GM18868 (cell line): ENCODE data around the gene SAV1.
A peak's percentile ranks its signal among the peaks of the same experiment; 100 is the strongest.
"Not testable (repeated sequence)": the region's sequence is repeated elsewhere in the genome, so short reads cannot be mapped to it uniquely, and the experiment has no call there.

Experiments used
- ATAC-seq: cut with Tn5 transposase; IDR thresholded peaks from one replicate; pipeline ENCODE4 v1.9.1; 2021; ENCODE audit warnings: mild to moderate bottlenecking, moderate library complexity; ENCODE audit not compliant: unreplicated experiment

Gene SAV1

DNA sequence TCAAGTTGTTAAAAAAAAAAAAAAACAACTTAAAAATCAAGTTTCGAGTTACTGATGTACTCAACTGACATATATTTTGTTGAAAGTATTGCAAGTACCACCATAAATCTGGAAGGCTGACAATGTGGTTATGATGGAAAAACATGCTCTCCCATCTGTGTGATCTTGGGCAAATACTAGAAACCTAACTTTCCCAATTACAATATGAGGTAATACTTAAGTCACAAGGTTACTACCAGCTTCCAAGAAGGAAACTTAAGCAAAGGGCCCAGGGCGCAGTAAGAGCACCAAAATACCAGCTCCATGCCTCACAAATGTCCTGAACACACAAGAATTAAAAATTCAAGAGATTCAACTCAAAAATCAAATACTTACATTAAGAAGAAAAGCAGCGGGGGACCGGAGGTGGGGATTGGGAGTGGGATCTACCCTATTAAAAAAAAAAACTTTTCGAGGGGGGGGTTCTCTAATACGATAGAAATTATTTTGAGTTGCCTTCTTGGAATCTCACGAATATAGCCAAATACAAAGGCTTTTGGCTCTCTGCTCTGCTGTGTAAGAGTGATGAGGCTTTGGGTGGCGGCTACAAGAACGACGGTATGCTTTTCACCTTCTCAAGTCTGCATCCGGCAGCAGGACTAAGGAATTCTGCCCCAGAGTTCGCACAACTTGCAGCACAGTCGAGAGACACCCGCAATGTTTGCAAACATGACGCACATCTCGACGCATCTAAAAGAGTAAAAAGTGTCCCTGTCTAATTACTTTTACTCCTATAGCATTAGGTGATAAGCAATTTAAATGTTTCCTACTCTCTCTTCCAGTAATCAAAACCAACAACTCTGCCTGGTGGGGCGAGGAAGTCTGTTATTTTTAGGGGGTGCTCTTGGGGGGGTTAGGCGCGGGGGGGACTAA is 1.1 kb downstream of the SAV1 start:
- no peak for ATAC-seq

GRCh38 chr14:50665300-50665699 is 2.8 kb downstream of the SAV1 start:
- ATAC-seq, result not testable (repeated sequence)

DNA sequence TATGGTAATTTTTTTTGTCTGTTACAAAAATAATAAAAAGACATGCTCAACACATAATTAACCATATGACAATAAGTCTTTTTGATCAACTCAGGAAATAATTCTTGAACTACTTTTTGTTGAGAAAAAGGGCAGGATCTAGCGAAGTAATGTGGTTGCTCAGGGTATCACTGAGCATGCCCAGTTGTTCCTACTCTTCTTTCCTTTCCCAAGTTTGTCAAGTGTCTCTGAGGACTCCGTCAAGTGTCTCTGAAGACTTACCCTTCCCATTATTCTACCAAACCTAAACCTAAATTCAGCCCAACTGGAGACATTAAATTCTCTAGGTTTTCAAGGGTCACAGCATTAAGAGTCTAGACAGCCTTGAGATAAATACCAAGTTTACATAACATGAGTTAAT is 3.5 kb downstream of the SAV1 start:
- not testable (repeated sequence) for ATAC-seq

DNA sequence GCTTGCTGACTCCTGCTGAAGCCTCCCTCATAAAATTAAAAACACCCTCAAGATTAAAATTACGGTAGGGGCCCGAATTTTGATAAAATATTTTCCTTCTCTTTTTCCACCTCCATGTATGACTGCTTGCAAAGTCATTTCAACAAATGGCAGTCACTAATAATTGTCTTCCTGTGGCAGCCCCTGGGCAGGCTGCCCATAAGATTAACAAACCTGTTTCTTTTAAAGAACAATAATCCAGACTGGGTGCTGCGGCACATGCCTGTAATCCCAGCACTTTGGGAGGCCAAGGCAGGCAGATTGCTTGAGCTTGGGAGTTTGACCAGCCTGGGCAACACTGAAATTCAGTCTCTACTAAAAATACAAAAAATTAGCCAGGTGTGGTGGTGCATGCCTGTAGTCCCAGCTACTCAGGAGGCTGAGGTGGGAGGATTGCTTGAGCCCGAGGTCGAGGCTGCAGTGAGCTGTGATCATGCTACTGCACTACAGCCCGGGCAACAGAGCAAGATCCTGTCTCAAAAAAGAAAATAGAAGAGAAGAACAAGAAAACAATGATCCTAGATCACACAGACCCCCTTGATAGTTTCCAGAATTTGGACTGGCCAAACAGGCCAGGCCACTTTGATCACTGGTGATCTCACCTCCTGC is 8.7 kb downstream of the SAV1 start:
- no peak for ATAC-seq

- ATAC-seq, result no peak
Measured at GRCh38 chr14:50658203-50658602, 9.9 kb downstream of the SAV1 start.

DNA sequence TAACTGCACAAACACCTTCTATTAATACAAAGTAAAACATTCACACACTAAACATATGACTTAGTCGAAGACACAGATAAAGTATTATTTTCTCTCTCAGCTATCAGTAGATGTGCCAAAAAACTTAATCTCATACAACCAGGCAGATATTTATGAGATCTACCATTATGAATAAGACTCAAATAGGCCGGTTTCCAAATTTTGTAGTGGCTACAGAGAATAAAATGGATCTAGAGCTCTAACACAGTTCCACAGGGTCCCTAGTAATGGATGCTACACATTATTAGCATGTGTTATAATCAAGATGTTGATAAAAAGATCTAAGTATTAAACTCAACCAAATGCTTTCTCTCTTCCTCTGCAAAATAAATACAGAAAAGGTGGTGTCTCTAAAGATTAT is 10.4 kb downstream of the SAV1 start:
- ATAC-seq, result no peak

DNA sequence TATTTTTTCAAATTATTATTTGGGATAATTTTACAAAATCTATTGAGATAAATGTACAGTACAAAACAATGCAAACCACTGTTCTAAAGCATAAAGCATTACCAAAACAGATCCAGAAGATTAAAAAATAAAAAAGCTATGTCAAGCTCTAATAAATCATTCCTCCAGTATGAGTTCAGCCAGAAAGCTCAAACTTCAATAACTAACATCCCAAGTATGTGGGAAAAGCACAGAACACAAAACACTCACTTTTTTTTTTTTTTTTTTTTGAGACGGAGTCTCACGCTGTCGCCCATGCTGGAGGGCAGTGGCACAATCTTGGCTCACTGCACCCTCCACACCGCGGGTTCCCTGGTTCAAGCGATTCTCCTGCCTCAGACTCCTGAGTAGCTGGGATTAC is 11.3 kb downstream of the SAV1 start:
- ATAC-seq, result no peak

DNA sequence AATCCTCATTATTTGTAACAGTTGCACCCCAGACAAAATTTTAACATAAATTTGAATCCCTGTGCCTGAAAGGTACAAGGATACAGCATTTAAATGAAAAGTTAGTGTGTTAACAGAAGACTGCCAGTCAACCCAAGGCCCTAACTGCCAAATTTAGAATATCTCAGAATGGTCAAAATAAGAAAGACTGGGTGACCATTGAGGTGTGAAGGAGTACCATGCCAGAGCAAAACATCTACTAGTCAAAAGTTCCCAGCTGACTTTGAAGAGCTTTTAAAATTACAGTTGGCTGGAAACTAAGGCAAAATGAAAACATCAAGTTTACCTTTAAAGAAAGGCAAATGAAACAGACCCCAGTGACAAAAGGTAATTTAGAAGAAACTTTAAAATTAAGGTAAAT is 18.4 kb downstream of the SAV1 start:
- ATAC-seq, result peak; percentile 71

- ATAC-seq, result peak; percentile 6
Measured at GRCh38 chr14:50647753-50648152, 20.4 kb downstream of the SAV1 start.

- ATAC-seq, result peak; percentile 93
Measured at GRCh38 chr14:50647282-50647681, 20.8 kb downstream of the SAV1 start.

- ATAC-seq, result no peak
Measured at GRCh38 chr14:50635141-50635540, 33.0 kb downstream of the SAV1 start.

DNA sequence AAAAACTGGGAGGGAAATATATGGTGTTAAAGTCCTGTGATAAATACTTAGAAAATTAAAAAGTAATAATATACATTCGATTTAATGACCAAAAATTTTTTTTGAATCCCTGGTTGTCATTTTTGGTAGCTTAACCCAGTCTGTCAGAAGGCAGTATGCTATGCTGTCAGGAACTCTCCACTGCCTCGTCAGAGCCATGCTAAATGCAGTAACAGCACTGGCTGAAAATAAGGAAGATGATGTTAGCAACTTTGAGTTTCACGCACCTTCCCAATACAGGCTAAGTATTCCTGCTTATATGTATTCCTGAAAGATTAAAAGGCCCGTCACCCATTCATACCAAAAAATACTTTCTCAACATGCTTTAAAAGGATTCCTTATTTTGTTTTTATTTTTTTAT is 34.2 kb downstream of the SAV1 start:
- no peak for ATAC-seq

DNA sequence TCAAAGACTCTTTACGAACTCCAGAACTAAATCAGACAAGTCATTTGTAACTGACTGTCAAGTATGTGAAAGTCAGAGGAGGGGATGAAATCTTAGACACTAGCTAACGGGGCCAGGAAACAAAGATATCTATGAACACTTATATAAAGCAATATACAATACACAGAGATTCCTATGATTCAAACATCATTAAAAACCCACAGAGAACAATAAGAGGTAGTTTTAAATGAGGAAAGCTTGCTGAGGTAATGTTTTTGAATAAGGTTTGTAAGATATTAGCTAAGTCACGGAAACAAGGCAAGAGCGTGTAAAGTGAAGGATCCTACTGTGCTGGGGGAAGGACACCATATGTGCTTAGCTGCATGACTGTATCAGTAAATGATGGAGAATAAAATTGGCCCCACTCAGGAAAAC is 36.7 kb downstream of the SAV1 start:
- ATAC-seq, result no peak

DNA sequence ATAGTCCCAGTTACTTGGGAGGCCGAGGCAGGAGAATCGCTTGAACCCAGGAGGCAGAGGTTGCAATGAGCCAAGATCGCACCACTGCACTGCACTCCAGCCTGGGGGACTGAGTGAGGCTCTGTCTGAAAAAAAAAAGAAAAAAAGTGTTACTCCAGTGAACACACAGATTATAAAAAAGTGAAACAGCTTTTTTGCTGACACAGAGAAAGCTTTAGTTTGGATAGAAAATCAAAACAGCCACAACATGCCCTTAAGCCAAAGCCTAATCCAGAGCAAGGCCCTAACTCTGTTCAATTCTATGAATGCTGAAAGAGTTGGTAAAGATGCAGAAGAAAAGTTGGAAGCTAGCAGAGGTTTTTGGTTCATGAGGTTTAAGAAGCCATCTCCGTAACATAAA is 43.2 kb downstream of the SAV1 start:
- ATAC-seq, result not testable (repeated sequence)

DNA sequence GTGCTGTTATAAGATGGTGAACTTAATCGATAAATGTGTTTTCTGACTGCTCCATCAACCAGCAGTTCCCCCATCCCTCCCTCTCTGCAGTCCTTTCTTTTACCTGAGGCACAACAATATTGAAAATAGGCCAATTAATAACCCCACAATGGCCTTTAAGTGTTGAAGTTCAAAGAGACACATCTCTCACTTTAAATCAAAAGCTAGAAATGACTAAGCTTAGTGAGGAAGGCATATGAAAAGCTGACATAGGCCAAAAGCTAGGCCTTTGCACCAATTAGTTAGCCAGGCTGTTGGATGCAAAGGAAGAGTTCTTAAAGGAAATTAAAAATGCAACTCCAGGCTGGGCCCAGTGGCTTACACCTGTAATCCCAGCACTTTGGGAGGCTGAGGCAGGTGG is 43.7 kb downstream of the SAV1 start:
- ATAC-seq, result no peak

GRCh38 chr14:50622978-50623377 is 45.1 kb downstream of the SAV1 start:
- no peak for ATAC-seq

- ATAC-seq, result no peak
Measured at GRCh38 chr14:50620341-50620740, 47.8 kb downstream of the SAV1 start.

GRCh38 chr14:50619569-50620141 is 48.5 kb downstream of the SAV1 start:
- peak; percentile 89 for ATAC-seq

GRCh38 chr14:50616275-50616674 is 51.8 kb downstream of the SAV1 start:
- no peak for ATAC-seq

DNA sequence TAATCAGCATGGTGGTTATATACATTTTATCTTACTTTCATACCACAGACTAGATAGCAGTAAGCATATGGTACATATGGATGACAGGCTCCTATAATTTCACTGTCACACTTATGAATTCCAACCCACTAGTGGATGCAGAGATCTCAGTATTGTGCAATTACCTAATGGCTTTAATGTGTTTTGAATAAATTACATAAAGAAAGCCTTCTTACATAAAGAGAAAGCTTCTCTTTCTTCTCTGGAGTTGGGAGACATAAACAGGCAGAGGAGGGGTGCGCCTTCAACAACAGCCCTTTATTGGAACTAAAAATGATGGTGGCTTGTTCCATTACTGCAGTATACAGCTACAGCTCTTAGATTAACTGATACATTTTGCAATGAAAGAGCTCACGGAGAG is 52.6 kb downstream of the SAV1 start:
- ATAC-seq, result no peak

DNA sequence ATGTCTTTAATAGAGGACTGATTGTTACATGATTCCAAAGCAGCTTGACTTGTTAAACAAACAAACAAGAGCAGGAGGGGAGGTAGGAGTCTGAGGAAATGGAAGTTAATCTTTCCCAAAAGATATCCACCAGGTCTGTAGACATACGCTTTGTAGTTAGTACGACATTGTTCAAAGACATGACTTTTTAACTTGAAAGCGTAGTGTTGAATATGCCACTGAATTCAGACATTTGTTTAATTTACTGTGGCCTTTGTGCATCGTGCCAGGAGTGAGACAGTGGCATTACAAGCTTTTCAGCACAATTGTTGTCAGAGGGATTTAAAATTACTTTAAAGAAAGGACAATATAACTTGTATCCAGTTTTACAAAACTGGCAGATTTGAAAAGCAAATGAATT is 53.0 kb downstream of the SAV1 start:
- ATAC-seq, result no peak

GRCh38 chr14:50612806-50613205 is 55.3 kb downstream of the SAV1 start:
- ATAC-seq, result no peak
